ENCODE results near the gene LTN1. TPM values are rescaled to one million over a fixed set of nuclear protein-coding genes. Genes with fewer than 3 reads are reported as not detected.

Gene LTN1
- total and polyA plus RNA-seq, 2 of the 13 experiments (the other 11 are each of a cell fraction or from before 2014, with no cell fraction given): 6.7 to 24.6 TPM

DNA sequence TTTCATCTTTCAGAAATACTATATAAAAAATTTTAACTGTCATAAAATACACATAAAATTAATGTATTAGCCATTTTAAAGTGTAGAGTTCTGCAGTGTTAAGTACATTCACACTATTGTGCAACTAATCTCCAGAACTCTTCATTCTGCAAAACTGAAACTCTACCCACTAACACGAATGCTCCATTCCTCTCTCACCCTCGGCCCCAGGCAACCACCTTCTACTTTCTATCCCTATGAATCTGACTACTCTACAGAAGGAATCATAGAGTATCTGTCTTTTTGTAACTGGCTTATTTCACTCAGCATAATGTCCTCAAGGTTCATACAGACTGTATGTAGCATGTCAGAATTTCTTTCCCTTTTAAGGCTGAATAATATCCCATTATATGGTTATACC is 43.4 kb downstream of the LTN1 start:
- H3K79me2 ChIP-seq (ENCODE audit: insufficient read depth, low read length): no peaks in the 10 kb centered on the region
- BruUV-seq (replicated peaks): no TSS peak
- H3K36me3 ChIP-seq (replicated peaks in 1 of 2; ENCODE audit: control insufficient read depth in 1 of 2, insufficient read depth in 2 of 2, low read length in 2 of 2): peaks cover 10 to 49% of the 10 kb centered on the region in 2 experiments; a peak in 4 of 5 replicates
- no peaks in the 10 kb centered on the region for H4K20me1 ChIP-seq (ENCODE audit: insufficient read depth, low read length)
- H3K9me3 ChIP-seq (ENCODE audit: low read length): no peaks in the 10 kb centered on the region
- no peak overlapping the region for H2AFZ ChIP-seq (ENCODE audit: low read length)
- H3K4me1 ChIP-seq (ENCODE audit: insufficient read depth, low read length): no peaks in the 10 kb centered on the region
- ATAC-seq (no peak), FAIRE-seq (no peak), DNase-seq (ENCODE audit: low spot score) (no peak)
- no peak overlapping the region for H3K27ac ChIP-seq (ENCODE audit: extremely low read length, insufficient read depth, low read length)
- no peak overlapping the region for H3K9ac ChIP-seq (ENCODE audit: insufficient read depth, low read depth, low read length)
- ChIA-PET CTCF (ENCODE audit: low intra/inter-chr PET ratio, low total read pairs) (no interaction called here), POLR2A (no interaction called here)
- H3K4me3 ChIP-seq (replicated peaks in 1 of 3; ENCODE audit: insufficient read depth in 1 of 3, low read depth in 2 of 3, low read length in 3 of 3): no peak overlapping the region
- intact Hi-C loops (cut with micrococcal nuclease; ENCODE audit: unreplicated experiment) (no loop called here), in situ Hi-C loops (cut with HindIII; ENCODE audit: extremely low pct_ligation_motif_present, low pct_unique_long_range_greater_than_20kb) (no loop called here)
- WGBS (ENCODE audit: low lambda C conversion rate): 96% methylated on average over 2 of the region's 2 CpGs
- no peak overlapping the region for H3K4me2 ChIP-seq (ENCODE audit: low read depth, low read length)
- TF ChIP-seq, protein P1, sequence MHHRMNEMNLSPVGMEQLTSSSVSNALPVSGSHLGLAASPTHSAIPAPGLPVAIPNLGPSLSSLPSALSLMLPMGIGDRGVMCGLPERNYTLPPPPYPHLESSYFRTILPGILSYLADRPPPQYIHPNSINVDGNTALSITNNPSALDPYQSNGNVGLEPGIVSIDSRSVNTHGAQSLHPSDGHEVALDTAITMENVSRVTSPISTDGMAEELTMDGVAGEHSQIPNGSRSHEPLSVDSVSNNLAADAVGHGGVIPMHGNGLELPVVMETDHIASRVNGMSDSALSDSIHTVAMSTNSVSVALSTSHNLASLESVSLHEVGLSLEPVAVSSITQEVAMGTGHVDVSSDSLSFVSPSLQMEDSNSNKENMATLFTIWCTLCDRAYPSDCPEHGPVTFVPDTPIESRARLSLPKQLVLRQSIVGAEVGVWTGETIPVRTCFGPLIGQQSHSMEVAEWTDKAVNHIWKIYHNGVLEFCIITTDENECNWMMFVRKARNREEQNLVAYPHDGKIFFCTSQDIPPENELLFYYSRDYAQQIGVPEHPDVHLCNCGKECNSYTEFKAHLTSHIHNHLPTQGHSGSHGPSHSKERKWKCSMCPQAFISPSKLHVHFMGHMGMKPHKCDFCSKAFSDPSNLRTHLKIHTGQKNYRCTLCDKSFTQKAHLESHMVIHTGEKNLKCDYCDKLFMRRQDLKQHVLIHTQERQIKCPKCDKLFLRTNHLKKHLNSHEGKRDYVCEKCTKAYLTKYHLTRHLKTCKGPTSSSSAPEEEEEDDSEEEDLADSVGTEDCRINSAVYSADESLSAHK (CRISPR knock-in tag; IDR thresholded peaks at IDR 0.05; ENCODE audit: borderline replicate concordance): no peak
- peak; percentile 15; the same call in 1 of the 2 replicates for TF ChIP-seq CEBPB (IDR thresholded peaks at IDR 0.05; ENCODE audit: borderline replicate concordance, low read depth, low read length)
- no peak for TF ChIP-seq SALL1 (CRISPR knock-in tag; IDR thresholded peaks at IDR 0.05)
- TF ChIP-seq, protein P2, sequence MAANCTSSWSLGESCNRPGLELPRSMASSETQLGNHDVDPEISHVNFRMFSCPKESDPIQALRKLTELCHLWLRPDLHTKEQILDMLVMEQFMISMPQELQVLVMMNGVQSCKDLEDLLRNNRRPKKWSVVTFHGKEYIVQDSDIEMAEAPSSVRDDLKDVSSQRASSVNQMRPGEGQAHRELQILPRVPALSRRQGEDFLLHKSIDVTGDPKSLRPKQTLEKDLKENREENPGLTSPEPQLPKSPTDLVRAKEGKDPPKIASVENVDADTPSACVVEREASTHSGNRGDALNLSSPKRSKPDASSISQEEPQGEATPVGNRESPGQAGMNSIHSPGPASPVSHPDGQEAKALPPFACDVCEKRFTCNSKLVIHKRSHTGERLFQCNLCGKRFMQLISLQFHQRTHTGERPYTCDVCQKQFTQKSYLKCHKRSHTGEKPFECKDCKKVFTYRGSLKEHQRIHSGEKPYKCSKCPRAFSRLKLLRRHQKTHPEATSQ (CRISPR knock-in tag; IDR thresholded peaks at IDR 0.05; ENCODE audit: borderline replicate concordance): no peak
- H3K27me3 ChIP-seq (ENCODE audit: control insufficient read depth in 1 of 2, insufficient read depth in 2 of 2, low read length in 2 of 2): no peaks in the 10 kb centered on the region; a peak in 1 of 5 replicates

Data from HepG2 (cell line).